GM12865 (cell line): ENCODE data around the gene IFIT1B.

Source experiments
- DNase-seq: peaks from one replicate; pipeline ENCODE4 v3.0.0; 2010; ENCODE audit warnings: low read depth
- H3K4me3 ChIP-seq: 2 replicates; pipeline ENCODE4 v1.5.1; 2011; ENCODE audit warnings: mild to moderate bottlenecking, low read depth, low read length, control low read depth
- TF ChIP-seq, protein P1 (sequence below): IDR thresholded peaks from 2 replicates; pipeline ENCODE4 v1.5.1; 2011; ENCODE audit warnings: low read length, control low read depth, low read depth, inconsistent platforms; ENCODE audit not compliant: insufficient read depth; ENCODE audit errors: missing control alignments

Gene IFIT1B

DNA sequence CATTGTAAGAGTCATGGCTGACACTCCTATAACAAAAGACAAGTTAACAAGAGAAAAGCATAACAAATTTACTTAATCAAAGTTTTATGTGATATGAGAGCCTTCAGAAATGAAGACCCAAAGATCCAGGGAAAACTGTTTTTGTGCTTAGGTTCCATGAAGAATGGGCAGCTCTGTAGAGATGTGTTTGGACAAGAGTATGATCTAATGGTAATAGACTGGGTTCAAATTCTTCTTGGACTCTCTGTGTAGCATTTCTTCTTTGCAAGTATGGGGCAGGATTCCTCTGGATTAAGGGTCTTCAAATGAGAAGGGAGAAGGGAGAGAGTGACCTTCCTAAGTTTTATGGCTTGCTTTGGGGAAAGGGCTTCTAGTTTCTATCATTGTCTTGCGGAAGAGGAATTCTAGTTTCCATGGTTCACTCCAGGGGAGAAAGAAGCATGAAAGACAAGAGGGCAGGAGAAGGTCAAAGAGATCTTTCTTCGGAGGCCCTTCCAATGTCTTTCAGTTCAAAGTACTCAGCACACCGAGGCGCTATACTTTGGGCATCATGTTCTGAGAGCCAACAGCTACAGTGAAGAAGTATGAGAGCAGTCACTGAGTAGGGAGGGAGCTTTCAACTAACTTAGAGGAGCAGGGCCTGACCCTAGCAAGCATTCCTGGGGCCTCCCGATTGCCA lies 34.6 kb upstream of the IFIT1B start:
- H3K4me3 ChIP-seq = no peak overlapping the region
- DNase-seq = no peak
- TF ChIP-seq, protein P1, sequence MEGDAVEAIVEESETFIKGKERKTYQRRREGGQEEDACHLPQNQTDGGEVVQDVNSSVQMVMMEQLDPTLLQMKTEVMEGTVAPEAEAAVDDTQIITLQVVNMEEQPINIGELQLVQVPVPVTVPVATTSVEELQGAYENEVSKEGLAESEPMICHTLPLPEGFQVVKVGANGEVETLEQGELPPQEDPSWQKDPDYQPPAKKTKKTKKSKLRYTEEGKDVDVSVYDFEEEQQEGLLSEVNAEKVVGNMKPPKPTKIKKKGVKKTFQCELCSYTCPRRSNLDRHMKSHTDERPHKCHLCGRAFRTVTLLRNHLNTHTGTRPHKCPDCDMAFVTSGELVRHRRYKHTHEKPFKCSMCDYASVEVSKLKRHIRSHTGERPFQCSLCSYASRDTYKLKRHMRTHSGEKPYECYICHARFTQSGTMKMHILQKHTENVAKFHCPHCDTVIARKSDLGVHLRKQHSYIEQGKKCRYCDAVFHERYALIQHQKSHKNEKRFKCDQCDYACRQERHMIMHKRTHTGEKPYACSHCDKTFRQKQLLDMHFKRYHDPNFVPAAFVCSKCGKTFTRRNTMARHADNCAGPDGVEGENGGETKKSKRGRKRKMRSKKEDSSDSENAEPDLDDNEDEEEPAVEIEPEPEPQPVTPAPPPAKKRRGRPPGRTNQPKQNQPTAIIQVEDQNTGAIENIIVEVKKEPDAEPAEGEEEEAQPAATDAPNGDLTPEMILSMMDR = no peak

DNA sequence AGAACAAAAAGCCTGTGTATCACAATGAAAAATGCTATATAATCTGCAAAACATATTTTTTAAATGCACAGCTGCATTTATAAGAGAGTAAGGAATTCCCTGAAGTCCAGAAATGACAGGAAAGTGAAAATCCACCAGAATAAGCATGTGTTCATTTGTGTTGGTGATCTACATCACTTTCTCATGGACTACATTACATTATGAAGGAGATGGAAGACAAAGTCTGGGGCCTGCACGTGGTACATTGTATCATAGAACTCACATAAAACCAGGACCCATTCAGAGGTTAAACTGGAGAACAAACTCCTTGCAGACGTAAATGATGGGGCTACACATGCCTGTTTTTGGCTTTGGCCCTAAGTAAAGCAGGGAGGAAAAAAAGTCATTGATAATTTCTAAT lies 33.7 kb upstream of the IFIT1B start:
- no peak overlapping the region for H3K4me3 ChIP-seq
- no peak for DNase-seq
- TF ChIP-seq, protein P1 = no peak

DNA sequence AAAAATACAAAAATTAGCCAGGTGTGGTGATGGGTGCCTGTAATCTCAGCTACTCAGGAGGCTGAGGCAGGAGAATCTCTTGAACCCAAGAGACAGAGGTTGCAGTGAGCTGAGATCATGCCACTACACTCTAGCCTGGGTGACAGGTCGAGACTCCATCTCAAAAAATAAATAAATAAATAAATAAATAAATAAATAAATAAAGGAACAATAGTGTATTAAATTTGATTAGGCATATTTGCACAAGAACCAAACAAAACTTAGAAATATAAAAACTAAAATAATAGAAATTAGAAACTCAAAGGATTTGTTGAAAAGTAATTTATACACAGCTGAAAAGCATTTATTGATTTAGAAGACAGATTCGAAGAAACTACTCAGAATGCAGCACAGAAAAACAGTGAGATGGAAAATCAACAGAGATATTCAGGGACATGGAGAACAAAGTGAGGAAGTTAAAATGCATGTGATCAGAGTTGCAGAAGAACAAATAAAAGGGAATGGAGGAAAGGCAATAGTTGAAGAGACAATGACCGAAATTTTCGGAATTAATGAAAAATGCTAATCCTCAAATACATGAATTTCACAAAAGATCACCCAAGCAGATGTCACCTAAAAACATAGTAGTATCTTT lies 32.4 kb upstream of the IFIT1B start:
- H3K4me3 ChIP-seq = no peak overlapping the region
- TF ChIP-seq, protein P1 = no peak
- DNase-seq = no peak

DNA sequence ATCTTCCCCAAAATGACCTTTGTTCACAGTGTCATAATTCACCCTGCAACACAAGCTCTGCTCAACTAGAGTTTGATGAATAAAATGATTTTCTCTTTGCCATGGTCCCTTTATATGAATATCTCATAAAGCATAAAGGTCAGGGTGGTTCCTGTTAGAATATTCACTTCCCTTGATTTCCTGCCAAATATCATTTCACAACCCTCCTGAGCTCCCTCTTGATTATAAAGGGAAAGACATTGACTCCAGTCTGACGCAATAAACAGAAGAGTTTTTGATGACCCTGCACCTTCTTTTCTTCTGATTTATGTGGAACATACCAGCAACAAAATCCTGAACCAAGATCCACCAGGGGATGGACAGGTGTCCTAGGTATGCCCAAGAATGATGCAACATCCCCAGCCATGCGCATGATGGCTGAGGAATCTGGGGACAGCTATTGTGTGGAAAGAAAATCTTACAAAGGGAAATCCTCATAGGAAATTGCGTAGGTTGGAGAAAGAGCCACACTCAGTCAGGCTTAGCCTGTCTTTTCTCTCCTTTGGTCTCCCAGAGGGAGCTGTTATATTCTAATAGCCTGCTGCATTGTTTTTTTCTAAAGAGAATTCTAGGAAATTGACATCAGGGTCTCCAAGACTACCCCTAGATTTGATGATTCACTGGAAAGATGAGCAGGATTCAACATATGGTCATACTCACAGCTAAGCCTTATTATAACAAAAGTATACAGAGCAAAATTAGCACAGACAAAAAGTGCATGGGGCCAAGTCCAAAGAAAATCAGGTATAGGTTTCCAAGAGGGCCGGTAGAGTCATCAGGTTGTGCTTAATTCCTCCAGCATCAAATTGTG lies 31.2 kb upstream of the IFIT1B start:
- TF ChIP-seq, protein P1 = no peak
- no peak overlapping the region for H3K4me3 ChIP-seq
- no peak for DNase-seq

DNA sequence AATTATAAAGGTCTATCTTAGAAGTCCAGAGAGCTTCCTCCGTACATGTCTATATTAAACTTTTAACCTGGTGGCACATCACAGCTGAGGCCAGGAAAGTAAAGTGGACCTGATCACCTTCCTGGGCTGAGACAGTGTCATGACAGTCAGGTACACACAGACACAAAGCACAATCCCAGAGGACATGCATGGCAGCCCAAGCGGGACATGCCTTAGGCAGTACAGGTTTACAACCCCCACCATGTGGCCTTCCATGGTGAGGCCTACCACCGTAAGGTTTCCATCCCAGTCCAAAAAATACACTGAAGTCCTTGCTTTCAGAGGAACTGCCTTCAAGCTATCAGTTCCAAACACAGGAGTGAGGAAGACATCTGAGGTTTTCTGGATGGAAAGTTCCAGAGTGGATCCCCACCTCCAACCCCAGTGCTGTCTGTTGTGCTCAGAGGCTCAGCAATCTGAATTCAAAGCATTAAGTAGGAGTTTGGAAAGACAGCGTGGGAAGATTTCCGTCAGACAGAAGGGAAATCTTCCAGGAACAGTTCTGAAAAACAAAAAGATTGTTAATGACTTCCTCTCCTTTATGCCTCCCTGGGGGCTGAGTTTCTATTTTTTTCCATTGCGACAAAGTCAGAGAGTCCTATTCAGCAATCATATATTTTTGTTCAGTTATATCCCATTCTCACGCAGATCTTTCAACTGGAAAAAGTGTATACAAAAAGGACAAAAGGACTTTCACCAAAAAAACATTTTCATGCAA lies 30.0 kb upstream of the IFIT1B start:
- H3K4me3 ChIP-seq = no peak overlapping the region
- DNase-seq = no peak
- TF ChIP-seq, protein P1 = no peak

DNA sequence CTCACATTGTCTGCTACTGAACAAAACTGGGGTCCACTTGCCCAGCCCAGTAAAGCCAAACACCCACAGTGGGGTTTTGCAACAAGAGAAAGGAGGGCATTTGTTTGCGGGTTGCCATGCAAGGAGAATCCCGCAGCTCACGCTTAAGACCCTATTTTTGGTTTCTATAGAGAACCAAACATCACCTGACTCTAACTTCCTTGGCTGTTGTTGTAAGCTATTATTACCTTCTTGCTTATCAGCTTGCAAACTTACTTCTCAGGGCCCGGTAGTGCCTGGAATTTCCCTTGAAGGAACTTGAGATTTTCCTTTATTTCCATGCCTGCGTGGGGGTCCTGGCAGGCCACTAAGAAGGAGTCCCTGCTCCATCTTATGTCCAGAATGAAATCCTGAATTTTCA lies 29.4 kb upstream of the IFIT1B start:
- TF ChIP-seq, protein P1 = no peak
- H3K4me3 ChIP-seq = no peak overlapping the region
- DNase-seq = no peak
